ENCODE measurements around the gene CEP68. TPM values are rescaled to one million over a fixed set of nuclear protein-coding genes. Genes with fewer than 3 reads are reported as not detected.
A peak's percentile ranks its signal among the peaks of the same experiment; 100 is the strongest.

Gene CEP68
- polyA plus RNA-seq, 1 of the 3 experiments (the other 2 are of a cell fraction): 6.2 TPM

DNA sequence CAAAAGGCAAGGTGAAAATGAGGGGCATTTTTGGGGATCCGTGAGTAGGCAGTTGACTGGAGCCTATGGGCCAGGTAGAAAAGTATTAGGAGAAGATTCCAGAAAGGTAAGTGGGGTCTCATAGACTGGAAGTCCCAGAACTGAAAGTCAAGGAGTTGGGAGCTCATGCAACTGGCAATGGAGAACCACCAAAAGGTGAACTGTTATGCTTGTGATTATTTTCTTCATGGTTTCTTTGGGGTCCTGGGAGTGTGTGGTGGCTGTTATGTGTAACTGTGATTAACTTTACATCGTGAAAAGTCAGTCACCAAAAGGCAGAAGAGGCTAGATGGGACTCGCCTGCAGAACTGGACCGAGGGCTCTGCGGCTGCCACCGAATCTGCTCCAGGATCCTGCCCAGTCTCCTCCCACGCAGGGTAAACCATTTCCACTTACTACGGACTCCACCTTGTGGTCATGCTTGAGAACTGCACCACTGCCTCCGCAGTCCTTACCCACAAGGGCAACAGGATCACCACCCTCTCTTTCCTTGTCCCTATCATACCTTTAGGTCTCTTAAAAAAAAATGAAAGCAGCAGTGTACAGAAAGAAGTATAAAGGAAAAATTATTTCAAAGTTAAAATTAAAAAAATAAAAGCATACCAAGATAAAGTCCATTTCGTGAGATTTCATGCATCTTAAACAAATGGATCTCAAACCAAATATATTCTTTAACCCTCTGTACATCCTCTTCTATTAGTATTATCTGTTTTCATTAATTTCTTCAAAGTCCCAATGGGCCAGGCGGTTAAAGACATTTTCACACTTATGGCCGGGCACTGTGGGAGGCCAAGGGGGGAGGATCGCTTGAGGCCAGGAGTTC is 15.6 kb upstream of the CEP68 start:
- DNase-seq: peak; percentile 79
- POLR2A ChIA-PET: no interaction called here
- no peak overlapping the region for H2AFZ ChIP-seq (ENCODE audit: low read depth)
- no peaks in the 10 kb centered on the region for H3K9me3 ChIP-seq
- no peak overlapping the region for H3K4me3 ChIP-seq (ENCODE audit: low read depth in 2 of 2, low read length in 1 of 2)
- no peak overlapping the region for H3K9ac ChIP-seq
- H3K36me3 ChIP-seq (replicated peaks in 1 of 2; ENCODE audit: control insufficient read depth in 1 of 2, insufficient read depth in 2 of 2, low read length in 1 of 2): no peaks in the 10 kb centered on the region
- no peaks in the 10 kb centered on the region for H3K4me1 ChIP-seq (ENCODE audit: control insufficient read depth in 1 of 2, insufficient read depth in 2 of 2, low read depth in 1 of 2, low read length in 1 of 2)
- H3K27ac ChIP-seq (ENCODE audit: low read depth in 2 of 2, low read length in 1 of 2): no peak overlapping the region
- TF ChIP-seq GATA2 (CRISPR knock-in tag; IDR thresholded peaks at IDR 0.05): no peak
- peak; percentile 37 for TF ChIP-seq CHD2 (IDR thresholded peaks at IDR 0.05; ENCODE audit: low read length, partially characterized antibody)
- TF ChIP-seq SMC3 (IDR thresholded peaks at IDR 0.05; ENCODE audit: low read depth, low read length): peak; percentile 97
- TF ChIP-seq RAD21 (IDR thresholded peaks at IDR 0.05; ENCODE audit: low read length): peak; percentile 94
- TF ChIP-seq CTCF (IDR thresholded peaks at IDR 0.05): peak; percentile 88
- no peaks in the 10 kb centered on the region for H3K9me2 ChIP-seq
- H3K27me3 ChIP-seq (ENCODE audit: insufficient read depth): no peaks in the 10 kb centered on the region
- no peaks in the 10 kb centered on the region for H3K79me2 ChIP-seq (ENCODE audit: insufficient read depth)
- no peaks in the 10 kb centered on the region for H3F3A ChIP-seq (replicated peaks; ENCODE audit: insufficient read depth)
- peak overlapping the region; percentile 43; the same call in 1 of the 2 replicates for H3K4me2 ChIP-seq
- no peaks in the 10 kb centered on the region for H4K20me1 ChIP-seq (ENCODE audit: insufficient read depth)
- WGBS (ENCODE audit: low lambda C conversion rate): 39% methylated on average over 10 of the region's 13 CpGs
- CTCF ChIA-PET: interaction anchor here (0.5 to 13.1 kb wide), 19 partner anchors 9 to 710 kb away, joined by 3 to 130 read pairs (median 4); no protein-coding TSS in a partner anchor

GRCh38 chr2:65043001-65043400 is 13.2 kb upstream of the CEP68 start:
- H3K4me1 ChIP-seq (ENCODE audit: control insufficient read depth in 1 of 2, insufficient read depth in 2 of 2, low read depth in 1 of 2, low read length in 1 of 2): no peaks in the 10 kb centered on the region
- no peaks in the 10 kb centered on the region for H4K20me1 ChIP-seq (ENCODE audit: insufficient read depth)
- no peak overlapping the region for H3K4me2 ChIP-seq
- H3K27me3 ChIP-seq (ENCODE audit: insufficient read depth): no peaks in the 10 kb centered on the region
- ChIA-PET CTCF (interaction anchor here (1.0 to 7.2 kb wide), 3 partner anchors 12 to 126 kb away, joined by 3 to 53 read pairs (median 4); no protein-coding TSS in a partner anchor), POLR2A (no interaction called here)
- H3K4me3 ChIP-seq (ENCODE audit: low read depth in 2 of 2, low read length in 1 of 2): no peak overlapping the region
- no peaks in the 10 kb centered on the region for H3K9me3 ChIP-seq
- H3K27ac ChIP-seq (ENCODE audit: low read depth in 2 of 2, low read length in 1 of 2): no peak overlapping the region
- no peaks in the 10 kb centered on the region for H3K36me3 ChIP-seq (replicated peaks in 1 of 2; ENCODE audit: control insufficient read depth in 1 of 2, insufficient read depth in 2 of 2, low read length in 1 of 2)
- no peaks in the 10 kb centered on the region for H3K9me2 ChIP-seq
- TF ChIP-seq POLR2AphosphoS5 (IDR thresholded peaks at IDR 0.05; ENCODE audit: low read depth, low read length): no peak
- no peak for TF ChIP-seq GATA2 (CRISPR knock-in tag; IDR thresholded peaks at IDR 0.05)
- no peak for TF ChIP-seq USF2 (IDR thresholded peaks at IDR 0.05; ENCODE audit: borderline replicate concordance, low read depth, low read length)
- TF ChIP-seq, protein P1, sequence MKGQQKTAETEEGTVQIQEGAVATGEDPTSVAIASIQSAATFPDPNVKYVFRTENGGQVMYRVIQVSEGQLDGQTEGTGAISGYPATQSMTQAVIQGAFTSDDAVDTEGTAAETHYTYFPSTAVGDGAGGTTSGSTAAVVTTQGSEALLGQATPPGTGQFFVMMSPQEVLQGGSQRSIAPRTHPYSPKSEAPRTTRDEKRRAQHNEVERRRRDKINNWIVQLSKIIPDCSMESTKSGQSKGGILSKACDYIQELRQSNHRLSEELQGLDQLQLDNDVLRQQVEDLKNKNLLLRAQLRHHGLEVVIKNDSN (IDR thresholded peaks at IDR 0.05; ENCODE audit: borderline replicate concordance, low read depth): no peak
- TF ChIP-seq JUND (IDR thresholded peaks at IDR 0.05): no peak
- TF ChIP-seq MEF2A (IDR thresholded peaks at IDR 0.05; ENCODE audit: borderline replicate concordance, low read depth): no peak
- TF ChIP-seq YY1 (IDR thresholded peaks at IDR 0.05; ENCODE audit: low read depth): no peak
- TF ChIP-seq CTCF (IDR thresholded peaks at IDR 0.05): no peak
- H2AFZ ChIP-seq (ENCODE audit: low read depth): no peak overlapping the region
- H3K79me2 ChIP-seq (ENCODE audit: insufficient read depth): no peaks in the 10 kb centered on the region
- no peak for DNase-seq
- 65% methylated on average over 2 of the region's 2 CpGs for WGBS (ENCODE audit: low lambda C conversion rate)
- H3K9ac ChIP-seq: no peak overlapping the region
- H3F3A ChIP-seq (replicated peaks; ENCODE audit: insufficient read depth): no peaks in the 10 kb centered on the region
